Measurements from ENCODE around the gene TIMMDC1. TPM values are rescaled to one million over a fixed set of nuclear protein-coding genes. Genes with fewer than 3 reads are reported as not detected.

The TIMMDC1 gene
- total and polyA plus RNA-seq, 2 of the 13 experiments (the other 11 are each of a cell fraction or from before 2014, with no cell fraction given): 50.0 to 77.8 TPM

DNA sequence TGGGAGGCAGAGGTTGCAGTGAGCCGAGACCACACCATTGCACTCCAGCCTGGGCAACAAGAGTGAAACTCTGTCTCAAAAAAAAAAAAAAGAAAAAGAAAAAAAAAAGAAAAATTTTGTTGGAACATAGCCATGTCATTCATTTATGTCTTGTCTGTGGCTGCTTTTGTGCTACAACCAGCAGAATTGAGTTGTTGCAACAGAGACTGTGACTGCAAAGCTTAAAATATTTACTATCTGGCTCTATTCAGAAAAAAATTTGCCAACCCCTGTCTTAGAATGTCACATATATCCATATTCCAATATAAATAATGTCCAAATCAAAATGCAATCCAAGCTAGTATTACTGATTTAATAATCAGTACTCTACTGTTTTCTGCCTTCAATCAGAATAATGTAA, 35.9 kb downstream of the TIMMDC1 start:
- 52% methylated on average over 1 of the region's 1 CpG for WGBS (ENCODE audit: low lambda C conversion rate)
- intact Hi-C loops (cut with micrococcal nuclease; ENCODE audit: unreplicated experiment): no loop called here
- no peaks in the 10 kb centered on the region for H3K27me3 ChIP-seq (ENCODE audit: control insufficient read depth in 1 of 2, insufficient read depth in 2 of 2, low read length in 2 of 2)
- DNase-seq (ENCODE audit: low spot score): no peak
- POLR2A ChIA-PET: no interaction called here
- CTCF ChIA-PET (ENCODE audit: low intra/inter-chr PET ratio, low total read pairs): no interaction called here
- H2AFZ ChIP-seq (ENCODE audit: low read length): no peak overlapping the region
- H3K4me3 ChIP-seq (replicated peaks in 1 of 3; ENCODE audit: insufficient read depth in 1 of 3, low read depth in 2 of 3, low read length in 3 of 3): no peak overlapping the region
- TF ChIP-seq HNRNPLL (IDR thresholded peaks at IDR 0.05; ENCODE audit: low read depth, low read length, poor library complexity, severe bottlenecking): no peak
- TF ChIP-seq ZNF44 (CRISPR knock-in tag; IDR thresholded peaks at IDR 0.05): no peak
- no peak for TF ChIP-seq NONO (IDR thresholded peaks at IDR 0.05)
- no peak for TF ChIP-seq NONO (CRISPR knock-in tag; conservative IDR thresholded peaks at IDR 0.05)
- no peak for TF ChIP-seq ZNF225 (CRISPR knock-in tag; IDR thresholded peaks at IDR 0.05)
- no peak for TF ChIP-seq POGZ (CRISPR knock-in tag; IDR thresholded peaks at IDR 0.05)
- TF ChIP-seq ATF3 (CRISPR knock-in tag; IDR thresholded peaks at IDR 0.05): no peak
- TF ChIP-seq HES4 (CRISPR knock-in tag; IDR thresholded peaks at IDR 0.05; ENCODE audit: borderline replicate concordance): no peak
- no peak for TF ChIP-seq ZBTB38 (CRISPR knock-in tag; IDR thresholded peaks at IDR 0.05)
- H3K9me3 ChIP-seq (ENCODE audit: low read length): no peaks in the 10 kb centered on the region
- no peak overlapping the region for H3K27ac ChIP-seq (ENCODE audit: extremely low read length, insufficient read depth, low read length)
- no peaks in the 10 kb centered on the region for H3K4me1 ChIP-seq (ENCODE audit: insufficient read depth, low read length)
- ATAC-seq: no peak
- no peaks in the 10 kb centered on the region for H3K79me2 ChIP-seq (ENCODE audit: insufficient read depth, low read length)
- in situ Hi-C loops (cut with HindIII; ENCODE audit: extremely low pct_ligation_motif_present, low pct_unique_long_range_greater_than_20kb): no loop called here
- BruUV-seq (replicated peaks): no TSS peak
- FAIRE-seq: no peak
- no peak overlapping the region for H3K9ac ChIP-seq (ENCODE audit: insufficient read depth, low read depth, low read length)
- no peak overlapping the region for H3K4me2 ChIP-seq (ENCODE audit: low read depth, low read length)
- no peaks in the 10 kb centered on the region for H4K20me1 ChIP-seq (ENCODE audit: insufficient read depth, low read length)
- H3K36me3 ChIP-seq (replicated peaks in 1 of 2; ENCODE audit: control insufficient read depth in 1 of 2, insufficient read depth in 2 of 2, low read length in 2 of 2): no peaks in the 10 kb centered on the region

GRCh38 chr3:119536757-119537156, 38.4 kb downstream of the TIMMDC1 start:
- ChIA-PET CTCF (ENCODE audit: low intra/inter-chr PET ratio, low total read pairs) (no interaction called here), POLR2A (no interaction called here)
- in situ Hi-C loops (cut with HindIII; ENCODE audit: extremely low pct_ligation_motif_present, low pct_unique_long_range_greater_than_20kb): no loop called here
- no peak overlapping the region for H3K27ac ChIP-seq (ENCODE audit: extremely low read length, insufficient read depth, low read length)
- no peak for DNase-seq (ENCODE audit: low spot score)
- WGBS (ENCODE audit: low lambda C conversion rate): 50% methylated on average over 4 of the region's 4 CpGs
- BruUV-seq (replicated peaks): no TSS peak
- H3K9ac ChIP-seq (ENCODE audit: insufficient read depth, low read depth, low read length): no peak overlapping the region
- H3K79me2 ChIP-seq (ENCODE audit: insufficient read depth, low read length): no peaks in the 10 kb centered on the region
- no peak overlapping the region for H2AFZ ChIP-seq (ENCODE audit: low read length)
- H3K4me3 ChIP-seq (replicated peaks in 1 of 3; ENCODE audit: insufficient read depth in 1 of 3, low read depth in 2 of 3, low read length in 3 of 3): no peak overlapping the region
- H3K27me3 ChIP-seq (ENCODE audit: control insufficient read depth in 1 of 2, insufficient read depth in 2 of 2, low read length in 2 of 2): no peaks in the 10 kb centered on the region
- no peak overlapping the region for H3K4me2 ChIP-seq (ENCODE audit: low read depth, low read length)
- FAIRE-seq: no peak
- H3K9me3 ChIP-seq (ENCODE audit: low read length): no peaks in the 10 kb centered on the region
- no peaks in the 10 kb centered on the region for H3K4me1 ChIP-seq (ENCODE audit: insufficient read depth, low read length)
- no peaks in the 10 kb centered on the region for H3K36me3 ChIP-seq (replicated peaks in 1 of 2; ENCODE audit: control insufficient read depth in 1 of 2, insufficient read depth in 2 of 2, low read length in 2 of 2)
- intact Hi-C loops (cut with micrococcal nuclease; ENCODE audit: unreplicated experiment): no loop called here
- ATAC-seq: no peak
- TF ChIP-seq, protein P1, sequence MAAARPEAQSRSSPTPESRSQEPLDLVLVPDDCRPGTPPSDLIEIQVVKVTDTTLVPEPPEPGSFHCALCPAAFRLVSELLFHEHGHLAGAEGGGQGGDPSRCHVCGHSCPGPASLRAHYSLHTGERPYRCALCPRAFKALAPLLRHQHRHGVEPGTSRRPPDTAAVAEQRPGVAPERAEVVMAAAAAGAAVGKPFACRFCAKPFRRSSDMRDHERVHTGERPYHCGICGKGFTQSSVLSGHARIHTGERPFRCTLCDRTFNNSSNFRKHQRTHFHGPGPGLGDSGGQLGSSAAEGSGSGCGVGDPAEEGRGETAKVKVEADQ (CRISPR knock-in tag; IDR thresholded peaks at IDR 0.05; ENCODE audit: borderline replicate concordance): no peak
- TF ChIP-seq ZNF839 (CRISPR knock-in tag; IDR thresholded peaks at IDR 0.05; ENCODE audit: borderline replicate concordance): no peak
- no peak for TF ChIP-seq MBD4 (IDR thresholded peaks at IDR 0.05; ENCODE audit: borderline replicate concordance, low read length)
- TF ChIP-seq FOSL2 (CRISPR knock-in tag; IDR thresholded peaks at IDR 0.05): no peak
- no peak for TF ChIP-seq ZSCAN21 (CRISPR knock-in tag; IDR thresholded peaks at IDR 0.05; ENCODE audit: borderline replicate concordance)
- TF ChIP-seq, protein P2, sequence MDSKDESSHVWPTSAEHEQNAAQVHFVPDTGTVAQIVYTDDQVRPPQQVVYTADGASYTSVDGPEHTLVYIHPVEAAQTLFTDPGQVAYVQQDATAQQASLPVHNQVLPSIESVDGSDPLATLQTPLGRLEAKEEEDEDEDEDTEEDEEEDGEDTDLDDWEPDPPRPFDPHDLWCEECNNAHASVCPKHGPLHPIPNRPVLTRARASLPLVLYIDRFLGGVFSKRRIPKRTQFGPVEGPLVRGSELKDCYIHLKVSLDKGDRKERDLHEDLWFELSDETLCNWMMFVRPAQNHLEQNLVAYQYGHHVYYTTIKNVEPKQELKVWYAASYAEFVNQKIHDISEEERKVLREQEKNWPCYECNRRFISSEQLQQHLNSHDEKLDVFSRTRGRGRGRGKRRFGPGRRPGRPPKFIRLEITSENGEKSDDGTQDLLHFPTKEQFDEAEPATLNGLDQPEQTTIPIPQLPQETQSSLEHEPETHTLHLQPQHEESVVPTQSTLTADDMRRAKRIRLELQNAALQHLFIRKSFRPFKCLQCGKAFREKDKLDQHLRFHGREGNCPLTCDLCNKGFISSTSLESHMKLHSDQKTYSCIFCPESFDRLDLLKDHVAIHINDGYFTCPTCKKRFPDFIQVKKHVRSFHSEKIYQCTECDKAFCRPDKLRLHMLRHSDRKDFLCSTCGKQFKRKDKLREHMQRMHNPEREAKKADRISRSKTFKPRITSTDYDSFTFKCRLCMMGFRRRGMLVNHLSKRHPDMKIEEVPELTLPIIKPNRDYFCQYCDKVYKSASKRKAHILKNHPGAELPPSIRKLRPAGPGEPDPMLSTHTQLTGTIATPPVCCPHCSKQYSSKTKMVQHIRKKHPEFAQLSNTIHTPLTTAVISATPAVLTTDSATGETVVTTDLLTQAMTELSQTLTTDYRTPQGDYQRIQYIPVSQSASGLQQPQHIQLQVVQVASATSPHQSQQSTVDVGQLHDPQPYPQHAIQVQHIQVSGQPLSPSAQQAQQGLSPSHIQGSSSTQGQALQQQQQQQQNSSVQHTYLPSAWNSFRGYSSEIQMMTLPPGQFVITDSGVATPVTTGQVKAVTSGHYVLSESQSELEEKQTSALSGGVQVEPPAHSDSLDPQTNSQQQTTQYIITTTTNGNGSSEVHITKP (CRISPR knock-in tag; IDR thresholded peaks at IDR 0.05; ENCODE audit: low read depth): peak; percentile 75; the same call in 1 of the 2 replicates
- H4K20me1 ChIP-seq (ENCODE audit: insufficient read depth, low read length): no peaks in the 10 kb centered on the region

All from HepG2 (cell line).